Esophagus muscularis mucosa (tissue), 4 donors: Measurements from ENCODE around the gene ATP2B1. TPM values are rescaled to one million over a fixed set of nuclear protein-coding genes. Genes with fewer than 3 reads are reported as not detected.

Source experiments
- DNase-seq: peaks from one replicate; pipeline ENCODE4 v3.0.0-alpha.2; 2017; ENCODE audit errors: extremely low spot score
- H3K27ac ChIP-seq, 4 donors: fragments of 200-600 bp; sonication (generic); replicated peaks in 1 of 4; 1 replicate in 3 of 4; 2 replicates in 1 of 4; pipeline ENCODE4 v1.5.1; 2016 to 2019; ENCODE audit warnings: mild to moderate bottlenecking in 1 of 4
- H3K27me3 ChIP-seq, 4 donors: fragments of 200-600 bp; sonication (generic); one replicate each; pipeline versions ENCODE4 v1.5.1 to v1.6.0; 2016 to 2019
- H3K36me3 ChIP-seq, 4 donors: fragments of 200-600 bp; sonication (generic); one replicate each; pipeline ENCODE4 v1.5.1; 2016 to 2019
- H3K4me1 ChIP-seq, 4 donors: fragments of 200-600 bp; sonication (generic); one replicate each; pipeline ENCODE4 v1.5.1; 2016 to 2019
- H3K4me3 ChIP-seq, 4 donors: fragments of 200-600 bp; sonication (generic); 1 replicate in 2 of 4; 2 replicates in 2 of 4; pipeline ENCODE4 v1.5.1; 2016 to 2019; ENCODE audit warnings: mild to moderate bottlenecking in 4 of 4, moderate library complexity in 1 of 4
- H3K9me3 ChIP-seq, 4 donors: fragments of 200-600 bp; sonication (generic); 1 replicate in 3 of 4; 2 replicates in 1 of 4; pipeline ENCODE4 v1.5.1; 2016 to 2019
- EP300 ChIP-seq: sonication (generic); formaldehyde crosslinking; IDR thresholded peaks from one replicate; pipeline ENCODE4 v1.6.1; 2017; ENCODE audit warnings: antibody characterized with exemption
- POLR2A ChIP-seq: fragments of 450-650 bp; IDR thresholded peaks from one replicate; pipeline ENCODE4 v1.6.1; 2017; ENCODE audit warnings: antibody characterized with exemption, moderate library complexity, mild to moderate bottlenecking, low read depth
- POLR2AphosphoS5 ChIP-seq, 2 donors: sonication (generic); formaldehyde crosslinking; IDR thresholded peaks; one replicate each; pipeline ENCODE4 v1.6.1; 2017; ENCODE audit warnings: antibody characterized with exemption in 2 of 2
- WGBS: methylation state at CpG from one replicate; pipeline ENCODE4 v1.1.5; 2018; 5-methylcytosine and 5-hydroxymethylcytosine counted together
- intact Hi-C: fragments of 100-400 bp; cut with DNase I; formaldehyde crosslinking; loops from one replicate; pipeline ENCODE4 v1.15.1; 2023
- total RNA-seq, 4 donors: library from RNA; depleted of rRNA; stranded (reverse); fragments of >200 nt; gene quantifications; one replicate each; pipeline versions ENCODE4 v1.1.0 to v1.2.1, GENCODE V29; 2016
- TF ChIP-seq, protein P1 (sequence below), 3 experiments: fragments of 200-600 bp in 2 of 3; fragments of 450-650 bp in 1 of 3; sonication (generic) in 2 of 3; IDR thresholded peaks; one replicate each; pipeline ENCODE4 v1.5.1; 2017 to 2019; ENCODE audit warnings: antibody characterized with exemption in 3 of 3, mild to moderate bottlenecking in 2 of 3, moderate library complexity in 1 of 3

Gene ATP2B1
- total RNA-seq, 4 donors from 2014 or later: 16.0 to 36.9 (median 20.7) TPM

DNA sequence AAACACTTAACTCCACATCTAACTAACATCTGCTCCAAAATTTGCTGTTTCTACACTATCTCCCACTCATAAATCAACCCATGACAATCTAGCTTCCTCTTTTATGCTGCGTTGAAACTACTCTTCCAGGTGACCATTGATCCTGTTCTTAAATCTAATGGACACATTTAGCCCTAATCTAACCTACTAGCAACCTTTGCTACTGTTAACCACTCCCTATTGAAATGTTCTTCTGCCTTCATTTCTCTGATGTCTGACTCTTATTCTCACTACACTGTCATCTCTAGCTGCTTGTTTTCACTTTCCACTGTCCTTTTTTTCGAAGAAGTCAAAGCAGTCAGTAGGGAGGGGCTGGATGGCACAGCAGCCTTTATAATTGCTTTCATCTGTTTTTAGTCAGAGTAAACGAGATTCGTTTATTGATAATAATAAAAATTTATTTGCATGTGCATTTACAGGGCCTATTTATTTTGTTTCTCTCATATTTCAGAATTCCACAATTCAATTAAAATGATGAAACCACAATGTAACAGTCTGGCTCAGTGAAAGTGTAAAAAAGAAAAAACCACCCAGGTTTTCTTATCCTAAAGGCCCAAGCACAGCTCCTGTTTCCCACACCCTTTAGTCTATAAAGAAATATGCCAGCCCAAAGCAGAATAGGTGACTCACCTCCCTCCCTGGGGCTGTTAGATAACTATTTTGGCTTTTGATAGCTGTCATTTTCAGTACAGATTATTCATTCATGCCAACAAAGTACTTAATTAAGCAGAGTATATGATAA lies 44.9 kb downstream of the ATP2B1 start:
- TF ChIP-seq POLR2AphosphoS5 (IDR thresholded peaks at IDR 0.05): no peak
- no peak for TF ChIP-seq POLR2A
- TF ChIP-seq, protein P1, sequence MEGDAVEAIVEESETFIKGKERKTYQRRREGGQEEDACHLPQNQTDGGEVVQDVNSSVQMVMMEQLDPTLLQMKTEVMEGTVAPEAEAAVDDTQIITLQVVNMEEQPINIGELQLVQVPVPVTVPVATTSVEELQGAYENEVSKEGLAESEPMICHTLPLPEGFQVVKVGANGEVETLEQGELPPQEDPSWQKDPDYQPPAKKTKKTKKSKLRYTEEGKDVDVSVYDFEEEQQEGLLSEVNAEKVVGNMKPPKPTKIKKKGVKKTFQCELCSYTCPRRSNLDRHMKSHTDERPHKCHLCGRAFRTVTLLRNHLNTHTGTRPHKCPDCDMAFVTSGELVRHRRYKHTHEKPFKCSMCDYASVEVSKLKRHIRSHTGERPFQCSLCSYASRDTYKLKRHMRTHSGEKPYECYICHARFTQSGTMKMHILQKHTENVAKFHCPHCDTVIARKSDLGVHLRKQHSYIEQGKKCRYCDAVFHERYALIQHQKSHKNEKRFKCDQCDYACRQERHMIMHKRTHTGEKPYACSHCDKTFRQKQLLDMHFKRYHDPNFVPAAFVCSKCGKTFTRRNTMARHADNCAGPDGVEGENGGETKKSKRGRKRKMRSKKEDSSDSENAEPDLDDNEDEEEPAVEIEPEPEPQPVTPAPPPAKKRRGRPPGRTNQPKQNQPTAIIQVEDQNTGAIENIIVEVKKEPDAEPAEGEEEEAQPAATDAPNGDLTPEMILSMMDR (IDR thresholded peaks at IDR 0.05): no peak
- TF ChIP-seq EP300: no peak
- H3K27me3 ChIP-seq: no peaks in the 10 kb centered on the region
- DNase-seq: no peak
- 48% methylated on average over 4 of the region's 4 CpGs for WGBS
- H3K4me3 ChIP-seq: no peak overlapping the region
- no peak overlapping the region for H3K27ac ChIP-seq
- intact Hi-C loops: no loop called here
- no peaks in the 10 kb centered on the region for H3K36me3 ChIP-seq
- peaks cover 3 to 44% (median 26%) of the 10 kb centered on the region in 4 donors for H3K4me1 ChIP-seq
- H3K9me3 ChIP-seq: no peaks in the 10 kb centered on the region

DNA sequence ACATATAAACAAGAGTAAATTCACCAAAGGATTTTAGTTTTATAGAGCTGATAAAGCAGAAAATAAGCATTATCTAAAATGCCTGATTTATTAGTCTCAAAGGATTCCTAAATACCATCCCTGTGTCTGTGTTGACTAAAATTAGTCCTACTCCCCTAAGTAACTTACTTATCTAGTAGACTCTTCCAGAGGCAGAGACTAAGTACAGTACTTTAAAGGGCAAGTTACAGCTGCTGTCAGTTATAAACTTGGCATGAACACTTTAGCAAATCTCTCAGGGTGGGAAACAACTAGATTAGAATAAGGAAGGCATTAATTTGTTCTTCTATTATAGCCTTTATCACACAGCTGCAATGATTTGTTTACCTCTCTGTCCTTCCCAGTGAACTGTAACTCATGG lies 46.0 kb downstream of the ATP2B1 start:
- H3K9me3 ChIP-seq: no peaks in the 10 kb centered on the region
- no peak overlapping the region for H3K4me3 ChIP-seq
- intact Hi-C loops: no loop called here
- no peak for DNase-seq
- peaks cover 3 to 40% (median 26%) of the 10 kb centered on the region in 4 donors for H3K4me1 ChIP-seq
- H3K27me3 ChIP-seq: no peaks in the 10 kb centered on the region
- TF ChIP-seq POLR2AphosphoS5 (IDR thresholded peaks at IDR 0.05) (no peak), POLR2A (no peak), EP300 (no peak)
- TF ChIP-seq, protein P1 (IDR thresholded peaks at IDR 0.05): no peak
- no peaks in the 10 kb centered on the region for H3K36me3 ChIP-seq
- H3K27ac ChIP-seq: no peak overlapping the region

DNA sequence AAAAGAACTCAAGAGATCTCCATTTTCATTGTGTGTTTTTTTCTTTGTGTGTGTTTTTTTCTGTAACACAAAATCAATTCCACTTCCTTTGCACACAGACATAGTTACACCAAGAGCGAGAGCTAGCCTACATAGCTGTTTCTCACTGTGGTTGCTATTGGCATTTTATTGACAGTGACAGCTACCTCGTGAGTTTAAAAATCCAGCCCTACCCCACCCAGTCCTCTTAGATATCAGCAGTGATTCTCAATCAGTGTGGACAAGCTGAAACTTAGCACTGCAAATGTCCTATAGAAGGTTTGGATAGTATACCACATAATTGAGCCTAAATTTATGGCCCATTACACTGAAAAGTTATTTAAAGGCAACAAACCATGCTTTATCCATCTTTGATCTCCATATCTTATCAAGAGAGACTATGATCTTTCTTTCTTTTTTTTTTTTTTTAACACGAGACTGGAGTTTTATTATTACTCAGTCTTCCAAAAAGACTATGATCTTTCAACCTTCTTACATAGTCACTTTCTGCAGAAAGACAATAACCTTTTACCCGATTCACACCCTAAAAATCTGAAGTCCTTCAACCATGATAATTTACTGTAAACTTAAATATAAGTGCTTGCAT lies 46.8 kb downstream of the ATP2B1 start:
- H3K27ac ChIP-seq: no peak overlapping the region
- 89% methylated on average over 4 of the region's 4 CpGs for WGBS
- no peaks in the 10 kb centered on the region for H3K36me3 ChIP-seq
- H3K4me1 ChIP-seq: peaks cover 3 to 40% (median 26%) of the 10 kb centered on the region in 4 donors
- H3K9me3 ChIP-seq: no peaks in the 10 kb centered on the region
- intact Hi-C loops: no loop called here
- DNase-seq: no peak
- no peaks in the 10 kb centered on the region for H3K27me3 ChIP-seq
- no peak overlapping the region for H3K4me3 ChIP-seq
- no peak for TF ChIP-seq POLR2AphosphoS5 (IDR thresholded peaks at IDR 0.05)
- TF ChIP-seq POLR2A: no peak
- TF ChIP-seq, protein P1 (IDR thresholded peaks at IDR 0.05): no peak
- TF ChIP-seq EP300: no peak

DNA sequence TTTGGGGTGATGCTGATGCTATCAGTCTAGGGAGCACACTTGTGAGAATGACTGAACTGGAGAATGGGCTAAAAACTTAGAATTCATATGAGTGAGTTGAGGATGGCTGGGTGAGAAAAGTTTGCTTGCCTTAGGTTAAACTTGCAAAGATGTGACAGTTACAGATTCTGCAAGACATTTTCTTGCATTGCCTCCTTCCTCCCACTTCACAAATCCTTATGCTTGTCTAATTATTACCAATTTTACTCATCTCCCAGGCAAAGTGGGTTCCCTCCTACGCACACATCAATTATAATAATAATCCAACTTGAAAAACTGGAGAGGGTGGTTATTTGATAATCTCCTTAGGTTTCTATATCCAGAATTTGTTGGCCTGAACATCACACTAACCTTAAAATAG lies 50.9 kb downstream of the ATP2B1 start:
- Histone ChIP-seq H3K4me1 (peaks cover 0 to 22% (median 18%) of the 10 kb centered on the region in 4 donors), H3K27me3 (no peaks in the 10 kb centered on the region), H3K9me3 (no peaks in the 10 kb centered on the region), H3K27ac (no peak overlapping the region), H3K4me3 (no peak overlapping the region), H3K36me3 (no peaks in the 10 kb centered on the region)
- WGBS: 100% methylated on average over 1 of the region's 1 CpG
- intact Hi-C loops: no loop called here
- TF ChIP-seq POLR2AphosphoS5 (IDR thresholded peaks at IDR 0.05) (no peak), POLR2A (no peak), EP300 (no peak)
- TF ChIP-seq, protein P1 (IDR thresholded peaks at IDR 0.05): no peak
- no peak for DNase-seq
